ENCODE measurements around the gene NLGN1. TPM values are rescaled to one million over a fixed set of nuclear protein-coding genes. Genes with fewer than 3 reads are reported as not detected.

The NLGN1 gene
- polyA plus RNA-seq, 1 donor from 2014 or later = 2.7 TPM

DNA sequence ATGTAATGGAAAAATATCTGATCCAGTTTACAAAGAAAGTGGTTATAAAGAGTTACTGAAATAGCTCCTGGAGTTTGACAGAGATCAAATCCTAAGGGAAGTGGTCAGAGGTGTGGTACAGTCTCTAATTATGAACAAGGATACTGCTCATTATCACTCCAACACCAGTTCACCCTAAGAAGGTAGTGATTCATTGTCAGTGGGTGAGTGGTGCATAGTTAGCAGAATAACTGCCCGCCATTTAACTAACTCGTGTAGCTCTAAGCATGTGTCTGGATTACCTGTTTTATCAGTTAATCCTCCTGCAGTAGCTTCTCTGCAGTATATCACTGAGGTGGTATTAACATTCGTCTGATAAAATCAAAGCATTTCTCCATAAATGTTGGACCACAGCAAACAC, 700.1 kb downstream of the NLGN1 start:
- H3K9me2 ChIP-seq (ENCODE audit: insufficient read depth, low read length) = no peaks in the 10 kb centered on the region
- no peak overlapping the region for H3K4me3 ChIP-seq (ENCODE audit: low read length)
- TF ChIP-seq MXI1 (conservative IDR thresholded peaks at IDR 0.05; ENCODE audit: poor library complexity, severe bottlenecking) (no peak), EZH2 (IDR thresholded peaks at IDR 0.05; ENCODE audit: borderline replicate concordance, insufficient read depth, low read length, poor library complexity, severe bottlenecking) (no peak), POLR2AphosphoS5 (IDR thresholded peaks at IDR 0.05) (no peak), TAF1 (IDR thresholded peaks at IDR 0.05; ENCODE audit: low read depth) (no peak), RAD21 (conservative IDR thresholded peaks at IDR 0.05) (no peak)
- H3K27me3 ChIP-seq (ENCODE audit: insufficient read depth, low read depth, low read length) = no peaks in the 10 kb centered on the region
- H3K27ac ChIP-seq (ENCODE audit: low read length) = no peak overlapping the region
- H2AFZ ChIP-seq (ENCODE audit: low read depth, low read length) = no peak overlapping the region
- no peaks in the 10 kb centered on the region for H4K20me1 ChIP-seq (ENCODE audit: insufficient read depth)
- no peaks in the 10 kb centered on the region for H3K36me3 ChIP-seq (ENCODE audit: insufficient read depth, low read length)
- H3F3A ChIP-seq (ENCODE audit: insufficient read depth, low read length, poor library complexity, severe bottlenecking) = no peaks in the 10 kb centered on the region
- no peak overlapping the region for H3K4me2 ChIP-seq (ENCODE audit: low read length)
- H3K9ac ChIP-seq (ENCODE audit: low read length) = no peak overlapping the region
- no peaks in the 10 kb centered on the region for H3K79me2 ChIP-seq (replicated peaks; ENCODE audit: insufficient read depth, low read length)
- no peaks in the 10 kb centered on the region for H3K9me3 ChIP-seq (ENCODE audit: low read length)

DNA sequence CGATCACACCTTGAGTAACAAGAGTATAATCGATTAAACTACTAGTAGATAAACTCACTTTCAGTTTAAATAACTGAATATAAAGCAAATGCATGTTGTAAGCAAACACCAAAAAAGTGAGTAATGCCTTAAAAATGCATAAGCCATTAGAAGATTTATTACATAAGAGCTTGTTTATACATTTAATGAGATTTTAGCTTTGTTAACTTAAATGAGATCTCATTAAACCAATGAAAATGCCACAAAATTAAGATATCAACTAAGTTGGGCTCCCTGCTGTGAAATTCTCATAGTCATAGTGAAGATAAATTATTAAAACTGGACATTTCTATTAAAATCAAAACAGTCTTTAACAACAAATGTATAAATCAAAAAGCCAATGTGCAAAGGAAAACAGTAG, 701.2 kb downstream of the NLGN1 start:
- Histone ChIP-seq H3K27ac (ENCODE audit: low read length) (no peak overlapping the region), H3K4me2 (ENCODE audit: low read length) (no peak overlapping the region), H3K9ac (ENCODE audit: low read length) (no peak overlapping the region), H3K4me3 (ENCODE audit: low read length) (no peak overlapping the region), H4K20me1 (ENCODE audit: insufficient read depth) (no peaks in the 10 kb centered on the region), H3K36me3 (ENCODE audit: insufficient read depth, low read length) (no peaks in the 10 kb centered on the region), H3K9me3 (ENCODE audit: low read length) (no peaks in the 10 kb centered on the region), H3K79me2 (replicated peaks; ENCODE audit: insufficient read depth, low read length) (no peaks in the 10 kb centered on the region), H2AFZ (ENCODE audit: low read depth, low read length) (no peak overlapping the region), H3F3A (ENCODE audit: insufficient read depth, low read length, poor library complexity, severe bottlenecking) (no peaks in the 10 kb centered on the region), H3K27me3 (ENCODE audit: insufficient read depth, low read depth, low read length) (no peaks in the 10 kb centered on the region), H3K9me2 (ENCODE audit: insufficient read depth, low read length) (no peaks in the 10 kb centered on the region)
- TF ChIP-seq MXI1 (conservative IDR thresholded peaks at IDR 0.05; ENCODE audit: poor library complexity, severe bottlenecking) (no peak), EP300 (conservative IDR thresholded peaks at IDR 0.05; ENCODE audit: poor library complexity, severe bottlenecking) (no peak), RAD21 (conservative IDR thresholded peaks at IDR 0.05) (no peak), EZH2 (IDR thresholded peaks at IDR 0.05; ENCODE audit: borderline replicate concordance, insufficient read depth, low read length, poor library complexity, severe bottlenecking) (no peak), POLR2AphosphoS5 (IDR thresholded peaks at IDR 0.05) (no peak), TAF1 (IDR thresholded peaks at IDR 0.05; ENCODE audit: low read depth) (no peak), SMC3 (conservative IDR thresholded peaks at IDR 0.05; ENCODE audit: poor library complexity) (no peak), CTCF (IDR thresholded peaks at IDR 0.05; ENCODE audit: poor library complexity, severe bottlenecking) (no peak)
- TF ChIP-seq, protein P1, sequence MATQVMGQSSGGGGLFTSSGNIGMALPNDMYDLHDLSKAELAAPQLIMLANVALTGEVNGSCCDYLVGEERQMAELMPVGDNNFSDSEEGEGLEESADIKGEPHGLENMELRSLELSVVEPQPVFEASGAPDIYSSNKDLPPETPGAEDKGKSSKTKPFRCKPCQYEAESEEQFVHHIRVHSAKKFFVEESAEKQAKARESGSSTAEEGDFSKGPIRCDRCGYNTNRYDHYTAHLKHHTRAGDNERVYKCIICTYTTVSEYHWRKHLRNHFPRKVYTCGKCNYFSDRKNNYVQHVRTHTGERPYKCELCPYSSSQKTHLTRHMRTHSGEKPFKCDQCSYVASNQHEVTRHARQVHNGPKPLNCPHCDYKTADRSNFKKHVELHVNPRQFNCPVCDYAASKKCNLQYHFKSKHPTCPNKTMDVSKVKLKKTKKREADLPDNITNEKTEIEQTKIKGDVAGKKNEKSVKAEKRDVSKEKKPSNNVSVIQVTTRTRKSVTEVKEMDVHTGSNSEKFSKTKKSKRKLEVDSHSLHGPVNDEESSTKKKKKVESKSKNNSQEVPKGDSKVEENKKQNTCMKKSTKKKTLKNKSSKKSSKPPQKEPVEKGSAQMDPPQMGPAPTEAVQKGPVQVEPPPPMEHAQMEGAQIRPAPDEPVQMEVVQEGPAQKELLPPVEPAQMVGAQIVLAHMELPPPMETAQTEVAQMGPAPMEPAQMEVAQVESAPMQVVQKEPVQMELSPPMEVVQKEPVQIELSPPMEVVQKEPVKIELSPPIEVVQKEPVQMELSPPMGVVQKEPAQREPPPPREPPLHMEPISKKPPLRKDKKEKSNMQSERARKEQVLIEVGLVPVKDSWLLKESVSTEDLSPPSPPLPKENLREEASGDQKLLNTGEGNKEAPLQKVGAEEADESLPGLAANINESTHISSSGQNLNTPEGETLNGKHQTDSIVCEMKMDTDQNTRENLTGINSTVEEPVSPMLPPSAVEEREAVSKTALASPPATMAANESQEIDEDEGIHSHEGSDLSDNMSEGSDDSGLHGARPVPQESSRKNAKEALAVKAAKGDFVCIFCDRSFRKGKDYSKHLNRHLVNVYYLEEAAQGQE (IDR thresholded peaks at IDR 0.05; ENCODE audit: borderline replicate concordance) = no peak

All from neural cell (in vitro differentiated cells).